C4-2B (cell line): Measurements from ENCODE around the gene CFAP77.

Experiments
- ZFX ChIP-seq: fragments of 450-650 bp; IDR thresholded peaks from 2 replicates; pipeline ENCODE4 v1.6.1; 2017
- TF ChIP-seq, protein P1 (sequence below): fragments of 450-650 bp; conservative IDR thresholded peaks from 2 replicates; pipeline ENCODE4 v1.5.1; 2017; ENCODE audit warnings: mild to moderate bottlenecking

DNA sequence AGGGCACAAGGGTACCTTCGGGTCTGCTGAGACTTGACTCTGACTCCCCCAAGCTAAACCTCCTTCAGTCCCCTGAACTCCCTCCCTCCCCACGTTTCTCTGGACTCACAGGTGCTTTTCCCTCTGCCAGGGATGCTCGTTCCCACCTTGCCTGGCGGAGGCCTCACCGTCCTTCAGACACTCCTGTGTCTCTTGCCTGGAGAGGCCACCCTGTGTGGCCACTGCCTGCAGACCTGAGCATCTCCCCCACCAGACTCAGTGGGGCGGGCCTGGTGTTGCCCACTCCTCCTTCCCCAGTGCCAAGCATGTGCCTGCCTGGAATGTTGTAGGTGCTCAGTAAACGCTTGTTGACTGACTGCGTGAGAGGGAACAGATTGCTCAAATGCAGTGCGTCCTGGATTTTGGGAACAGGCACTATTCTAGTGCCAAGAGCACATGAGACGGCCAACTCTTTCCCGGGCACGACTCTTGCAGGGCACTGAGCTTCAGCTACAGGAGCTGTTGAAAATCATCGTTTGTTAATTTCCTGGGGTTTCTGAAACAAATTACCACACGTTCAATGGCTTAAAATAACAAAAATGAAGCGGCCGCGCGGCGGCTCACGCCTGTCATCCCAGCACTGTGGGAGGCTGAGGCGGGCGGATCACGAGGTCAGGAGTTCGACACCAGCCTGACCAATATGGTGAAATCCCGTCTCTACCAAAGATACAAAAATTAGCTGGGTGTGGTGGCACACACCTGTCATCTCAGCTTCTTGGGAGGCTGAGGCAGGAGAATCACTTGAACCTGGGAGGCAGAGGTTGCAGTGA, 101.4 kb downstream of the CFAP77 start:
- TF ChIP-seq, protein P1, sequence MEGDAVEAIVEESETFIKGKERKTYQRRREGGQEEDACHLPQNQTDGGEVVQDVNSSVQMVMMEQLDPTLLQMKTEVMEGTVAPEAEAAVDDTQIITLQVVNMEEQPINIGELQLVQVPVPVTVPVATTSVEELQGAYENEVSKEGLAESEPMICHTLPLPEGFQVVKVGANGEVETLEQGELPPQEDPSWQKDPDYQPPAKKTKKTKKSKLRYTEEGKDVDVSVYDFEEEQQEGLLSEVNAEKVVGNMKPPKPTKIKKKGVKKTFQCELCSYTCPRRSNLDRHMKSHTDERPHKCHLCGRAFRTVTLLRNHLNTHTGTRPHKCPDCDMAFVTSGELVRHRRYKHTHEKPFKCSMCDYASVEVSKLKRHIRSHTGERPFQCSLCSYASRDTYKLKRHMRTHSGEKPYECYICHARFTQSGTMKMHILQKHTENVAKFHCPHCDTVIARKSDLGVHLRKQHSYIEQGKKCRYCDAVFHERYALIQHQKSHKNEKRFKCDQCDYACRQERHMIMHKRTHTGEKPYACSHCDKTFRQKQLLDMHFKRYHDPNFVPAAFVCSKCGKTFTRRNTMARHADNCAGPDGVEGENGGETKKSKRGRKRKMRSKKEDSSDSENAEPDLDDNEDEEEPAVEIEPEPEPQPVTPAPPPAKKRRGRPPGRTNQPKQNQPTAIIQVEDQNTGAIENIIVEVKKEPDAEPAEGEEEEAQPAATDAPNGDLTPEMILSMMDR: no peak
- no peak for TF ChIP-seq ZFX
